Measurements from ENCODE around the gene CTNNBIP1. TPM values are rescaled to one million over a fixed set of nuclear protein-coding genes. Genes with fewer than 3 reads are reported as not detected.

The CTNNBIP1 gene
- total RNA-seq, 1 donor from 2014 or later: 44.7 TPM

- no peak for DNase-seq (ENCODE audit: extremely low spot score in 2 of 2)
- Histone ChIP-seq H3K4me1 (peaks cover 38% of the 10 kb centered on the region), H3K27me3 (no peaks in the 10 kb centered on the region), H3K4me3 (no peak overlapping the region), H3K9me3 (no peaks in the 10 kb centered on the region), H3K27ac (no peak overlapping the region), H3K36me3 (peaks cover 0 to 12% of the 10 kb centered on the region in 2 donors)
- intact Hi-C loops (cut with DNase I): loop anchor here (10.0 kb wide), 1 partner anchor 61 kb away; no protein-coding TSS in a partner anchor
- TF ChIP-seq POLR2AphosphoS5 (IDR thresholded peaks at IDR 0.05; ENCODE audit: insufficient read depth in 1 of 2, low read depth in 1 of 2) (no peak), POLR2A (IDR thresholded peaks at IDR 0.05) (no peak), CTCF (IDR thresholded peaks at IDR 0.05) (no peak)
Measured at GRCh38 chr1:9873992-9874391, 36.1 kb downstream of the CTNNBIP1 start.

DNA sequence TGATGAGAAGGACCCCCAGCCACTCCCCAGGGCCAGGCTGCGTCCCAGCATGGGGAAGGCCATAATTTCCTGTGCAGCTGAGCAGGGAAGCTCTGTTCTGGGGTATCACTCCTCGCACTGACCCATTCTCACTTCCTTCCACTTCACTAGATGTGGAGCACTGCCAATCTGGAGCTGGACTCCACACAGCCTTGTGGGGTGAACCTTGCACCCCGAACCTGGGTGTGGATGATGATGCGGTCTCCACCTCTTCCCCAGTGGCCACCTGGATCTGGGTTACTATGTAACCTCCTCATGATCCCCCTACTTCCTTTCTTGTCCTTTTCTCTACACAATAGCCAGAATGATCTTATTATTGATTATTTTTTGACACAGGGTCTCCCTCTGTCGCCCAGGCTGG is 36.7 kb downstream of the CTNNBIP1 start:
- no peak for DNase-seq (ENCODE audit: extremely low spot score in 2 of 2)
- Histone ChIP-seq H3K27me3 (no peaks in the 10 kb centered on the region), H3K27ac (no peak overlapping the region), H3K9me3 (no peaks in the 10 kb centered on the region), H3K4me3 (no peak overlapping the region), H3K36me3 (peaks cover 0 to 15% of the 10 kb centered on the region in 2 donors), H3K4me1 (peaks cover 38% of the 10 kb centered on the region)
- TF ChIP-seq CTCF (IDR thresholded peaks at IDR 0.05) (no peak), POLR2A (IDR thresholded peaks at IDR 0.05) (no peak), POLR2AphosphoS5 (IDR thresholded peaks at IDR 0.05; ENCODE audit: insufficient read depth in 1 of 2, low read depth in 1 of 2) (no peak)
- intact Hi-C loops (cut with DNase I): loop anchor here (10.0 kb wide), 1 partner anchor 61 kb away; no protein-coding TSS in a partner anchor

- Histone ChIP-seq H3K9me3 (no peaks in the 10 kb centered on the region), H3K27me3 (no peaks in the 10 kb centered on the region), H3K36me3 (peaks cover 0 to 15% of the 10 kb centered on the region in 2 donors), H3K4me1 (peaks cover 38% of the 10 kb centered on the region), H3K27ac (no peak overlapping the region), H3K4me3 (no peak overlapping the region)
- TF ChIP-seq CTCF (IDR thresholded peaks at IDR 0.05) (no peak), POLR2A (IDR thresholded peaks at IDR 0.05) (no peak), POLR2AphosphoS5 (IDR thresholded peaks at IDR 0.05; ENCODE audit: insufficient read depth in 1 of 2, low read depth in 1 of 2) (no peak)
- intact Hi-C loops (cut with DNase I): loop anchor here (10.0 kb wide), 1 partner anchor 62 kb away; no protein-coding TSS in a partner anchor
- DNase-seq (ENCODE audit: extremely low spot score in 2 of 2): no peak
Measured at GRCh38 chr1:9872430-9873165, 37.5 kb downstream of the CTNNBIP1 start.

- Histone ChIP-seq H3K4me1 (peaks cover 42% of the 10 kb centered on the region), H3K27me3 (no peaks in the 10 kb centered on the region), H3K9me3 (no peaks in the 10 kb centered on the region), H3K4me3 (no peak overlapping the region), H3K36me3 (peaks cover 0 to 15% of the 10 kb centered on the region in 2 donors), H3K27ac (peak overlapping the region; percentile 41)
- no peak for DNase-seq (ENCODE audit: extremely low spot score in 2 of 2)
- intact Hi-C loops (cut with DNase I): loop anchor here (10.0 kb wide), 1 partner anchor 63 kb away; no protein-coding TSS in a partner anchor
- TF ChIP-seq POLR2A (IDR thresholded peaks at IDR 0.05) (no peak), POLR2AphosphoS5 (IDR thresholded peaks at IDR 0.05; ENCODE audit: insufficient read depth in 1 of 2, low read depth in 1 of 2) (no peak), CTCF (IDR thresholded peaks at IDR 0.05) (no peak)
Measured at GRCh38 chr1:9871707-9872425, 38.2 kb downstream of the CTNNBIP1 start.
